H1 (cell line): Measurements from ENCODE around the gene PLXNB3. TPM values are rescaled to one million over a fixed set of nuclear protein-coding genes. Genes with fewer than 3 reads are reported as not detected.

Experiments used
- PHF8 ChIP-seq: fragments of 200-600 bp; sonication (generic); conservative IDR thresholded peaks from 2 replicates; pipeline ENCODE4 v1.7.1; 2012; ENCODE audit warnings: low read depth, mild to moderate bottlenecking, inconsistent platforms, low read length, moderate library complexity
- TEAD4 ChIP-seq: IDR thresholded peaks from 2 replicates; pipeline ENCODE4 v1.6.1; 2012; ENCODE audit warnings: low read depth, low read length, inconsistent platforms, mixed read lengths
- polyA plus RNA-seq, 7 experiments: library from polyadenylated mRNA; depleted of rRNA in 3 of 7; stranded (reverse) in 5 of 7; unstranded in 2 of 7; fragments of >200 nt in 5 of 7; fragments of 200-250 nt in 2 of 7; gene quantifications; 1 replicate in 5 of 7; 2 replicates in 1 of 7; 4 replicates in 1 of 7; pipeline versions ENCODE4 v1.2.1 to v1.2.3, GENCODE V29; 2011 to 2013; ENCODE audit warnings: missing spikeins in 2 of 7, mixed read lengths in 2 of 7
- total RNA-seq: library from RNA; stranded (reverse); fragmentation: NEBNext Ultra II Directional; extraction: Animal tissue kit (Norgen Biotek cat#: 25700); gene quantifications from 2 replicates; pipeline ENCODE4 v1.2.1, GENCODE V29; 2021
- TF ChIP-seq, protein P1 (sequence below): IDR thresholded peaks from 2 replicates; pipeline ENCODE4 v1.6.1; 2012; ENCODE audit warnings: low read length, inconsistent platforms

PLXNB3 gene
- total and polyA plus RNA-seq, 2 of the 8 experiments (the other 6 are each of a cell fraction or from before 2014, with no cell fraction given) = 1.2 to 2.7 TPM

DNA sequence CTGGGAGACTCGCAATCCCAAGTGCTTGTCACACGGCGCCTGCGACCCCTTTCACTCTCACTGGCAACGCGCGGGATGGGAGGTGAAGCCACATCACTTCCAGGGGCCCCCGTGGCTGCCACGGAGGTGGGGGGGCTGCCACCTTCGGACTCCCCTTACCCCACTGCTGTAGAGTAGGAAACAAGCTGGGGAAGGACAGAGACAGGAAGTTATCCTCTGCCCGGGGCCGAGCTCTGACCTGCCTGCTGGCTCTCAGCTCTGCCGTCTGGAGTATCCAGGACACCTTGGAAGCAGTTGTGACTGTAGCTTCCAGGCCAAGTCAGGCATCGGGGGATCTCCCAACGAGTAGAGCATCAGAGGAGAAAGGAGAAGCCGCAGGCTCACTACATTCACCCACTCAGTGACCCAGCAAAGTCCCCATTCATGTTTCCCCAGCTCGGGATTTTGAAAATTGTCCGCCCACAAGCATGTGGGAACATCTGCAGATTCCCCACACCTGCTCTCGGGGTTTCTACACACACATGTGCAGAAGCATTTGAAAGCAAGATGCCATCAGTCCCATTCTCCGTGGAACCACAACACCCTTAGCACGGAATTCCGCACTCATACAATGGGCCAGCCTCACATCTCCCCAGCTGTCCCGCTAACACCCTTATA lies 55.5 kb downstream of the PLXNB3 start (continued):
- no peak for TF ChIP-seq TEAD4
- TF ChIP-seq PHF8 = 0 out of 2 replicates have a peak, but pooled peaks have one; percentile 2
- TF ChIP-seq, protein P1, sequence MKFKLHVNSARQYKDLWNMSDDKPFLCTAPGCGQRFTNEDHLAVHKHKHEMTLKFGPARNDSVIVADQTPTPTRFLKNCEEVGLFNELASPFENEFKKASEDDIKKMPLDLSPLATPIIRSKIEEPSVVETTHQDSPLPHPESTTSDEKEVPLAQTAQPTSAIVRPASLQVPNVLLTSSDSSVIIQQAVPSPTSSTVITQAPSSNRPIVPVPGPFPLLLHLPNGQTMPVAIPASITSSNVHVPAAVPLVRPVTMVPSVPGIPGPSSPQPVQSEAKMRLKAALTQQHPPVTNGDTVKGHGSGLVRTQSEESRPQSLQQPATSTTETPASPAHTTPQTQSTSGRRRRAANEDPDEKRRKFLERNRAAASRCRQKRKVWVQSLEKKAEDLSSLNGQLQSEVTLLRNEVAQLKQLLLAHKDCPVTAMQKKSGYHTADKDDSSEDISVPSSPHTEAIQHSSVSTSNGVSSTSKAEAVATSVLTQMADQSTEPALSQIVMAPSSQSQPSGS = no peak
